WTC11 (cell line): ENCODE measurements around the gene SOCS1.

Experiments
- AR ChIP-seq: fragments of 250-450 bp; sonication (Bioruptor Pico); IDR thresholded peaks from 2 replicates; pipeline ENCODE4 v1.9.0; 2021; ENCODE audit warnings: mild to moderate bottlenecking
- ATF3 ChIP-seq: sonication (generic); formaldehyde crosslinking; conservative IDR thresholded peaks from 2 replicates; pipeline ENCODE4 v1.8.1; 2022; ENCODE audit warnings: mild to moderate bottlenecking, missing genetic modification reagents
- CBFB ChIP-seq: sonication (generic); formaldehyde crosslinking; IDR thresholded peaks from 2 replicates; pipeline ENCODE4 v1.8.1; 2022; ENCODE audit warnings: mild to moderate bottlenecking, low read depth, missing genetic modification reagents
- CTCF ChIP-seq: fragments of 200-600 bp; IDR thresholded peaks from 2 replicates; pipeline ENCODE4 v1.8.0; 2022; ENCODE audit warnings: antibody characterized with exemption
- ELF4 ChIP-seq: sonication (generic); formaldehyde crosslinking; IDR thresholded peaks from 2 replicates; pipeline ENCODE4 v1.8.1; 2022; ENCODE audit warnings: low read depth, mild to moderate bottlenecking, moderate library complexity, missing genetic modification reagents
- FOXP4 ChIP-seq: sonication (generic); formaldehyde crosslinking; IDR thresholded peaks from 2 replicates; pipeline ENCODE4 v1.8.0; 2022; ENCODE audit warnings: mild to moderate bottlenecking, missing genetic modification reagents
- IRF1 ChIP-seq: sonication (generic); formaldehyde crosslinking; IDR thresholded peaks from 2 replicates; pipeline ENCODE4 v1.8.0; 2023; ENCODE audit warnings: missing genetic modification reagents
- JUN ChIP-seq: sonication (generic); formaldehyde crosslinking; IDR thresholded peaks from 2 replicates; pipeline ENCODE4 v1.8.0; 2023; ENCODE audit warnings: mild to moderate bottlenecking, missing genetic modification reagents
- MAX ChIP-seq: sonication (generic); formaldehyde crosslinking; IDR thresholded peaks from 2 replicates; pipeline ENCODE4 v1.8.0; 2022; ENCODE audit warnings: mild to moderate bottlenecking, missing genetic modification reagents
- MYBL2 ChIP-seq: sonication (generic); formaldehyde crosslinking; IDR thresholded peaks from 2 replicates; pipeline ENCODE4 v1.8.1; 2023; ENCODE audit warnings: mild to moderate bottlenecking, moderate library complexity, missing genetic modification reagents
- SP1 ChIP-seq: sonication (generic); formaldehyde crosslinking; conservative IDR thresholded peaks from 2 replicates; pipeline ENCODE4 v1.8.1; 2022; ENCODE audit warnings: missing genetic modification reagents
- TEAD4 ChIP-seq: sonication (generic); formaldehyde crosslinking; IDR thresholded peaks from 2 replicates; pipeline ENCODE4 v1.8.0; 2022; ENCODE audit warnings: mild to moderate bottlenecking, missing genetic modification reagents
- USF2 ChIP-seq: sonication (generic); formaldehyde crosslinking; IDR thresholded peaks from 2 replicates; pipeline ENCODE4 v1.8.1; 2023; ENCODE audit warnings: mild to moderate bottlenecking, missing genetic modification reagents, moderate library complexity
- ZNF121 ChIP-seq: sonication (generic); formaldehyde crosslinking; IDR thresholded peaks from 2 replicates; pipeline ENCODE4 v1.8.0; 2023; ENCODE audit warnings: missing genetic modification reagents

GRCh38 chr16:11239644-11240632 is 16.1 kb downstream of the SOCS1 start:
- TF ChIP-seq MAX (CRISPR knock-in tag) (no peak), FOXP4 (no peak), MYBL2 (CRISPR knock-in tag) (no peak), CTCF (no peak), IRF1 (CRISPR knock-in tag) (no peak), ZNF121 (peak; percentile 14; the same call in 1 of the 2 replicates), USF2 (CRISPR knock-in tag) (no peak), ATF3 (CRISPR knock-in tag) (no peak), AR (no peak), JUN (CRISPR knock-in tag) (no peak), TEAD4 (CRISPR knock-in tag) (no peak), ELF4 (CRISPR knock-in tag) (no peak), SP1 (no peak), CBFB (CRISPR knock-in tag) (no peak)
